ENCODE data around the gene TAF5.
"Not testable (repeated sequence)": the region's sequence is repeated elsewhere in the genome, so short reads cannot be mapped to it uniquely, and the experiment has no call there.

The TAF5 gene

GRCh38 chr10:103350517-103351260 lies 17.1 kb upstream of the TAF5 start, which contains the start of gene PCGF6:
TSS of gene PCGF6 (minus strand) at chr10:103351140. CDS start at chr10:103351066, 74 bp downstream.
- peaks cover 21% of the 10 kb centered on the region for H3K4me1 ChIP-seq (ENCODE audit: insufficient read depth, low read length, severe bottlenecking)
- H3K9ac ChIP-seq (ENCODE audit: low read length) = peak within 1 kb of the TSS; percentile 92
- peak within 1 kb of the TSS; percentile 91 for H3K4me3 ChIP-seq (ENCODE audit: low read depth, low read length, poor library complexity, severe bottlenecking)
- H3K9me2 ChIP-seq (ENCODE audit: low read depth, low read length) = no peaks in the 10 kb centered on the region
- H3F3A ChIP-seq (ENCODE audit: insufficient read depth, low read length) = 0 out of 2 replicates have a peak, but pooled peaks cover 2% of the 10 kb centered on the region
- H3K4me2 ChIP-seq (ENCODE audit: low read length) = peak within 1 kb of the TSS; percentile 84
- no peak for TF ChIP-seq CTCF (IDR thresholded peaks at IDR 0.05; ENCODE audit: low read length)
- no peak for TF ChIP-seq EZH2 (IDR thresholded peaks at IDR 0.05; ENCODE audit: borderline replicate concordance, low read length)
- H4K20me1 ChIP-seq (ENCODE audit: insufficient read depth, low read length) = no peaks in the 10 kb centered on the region
- H3K9me3 ChIP-seq (ENCODE audit: low read length) = no peaks in the 10 kb centered on the region
- peaks cover 8% of the 10 kb centered on the region for H3K79me2 ChIP-seq (ENCODE audit: insufficient read depth, low read length)
- H3K27me3 ChIP-seq (ENCODE audit: insufficient read depth, low read length) = no peaks in the 10 kb centered on the region
- H3K27ac ChIP-seq (ENCODE audit: low read depth, low read length, poor library complexity, severe bottlenecking) = peak within 1 kb of the TSS; percentile 33
- H3K36me3 ChIP-seq (ENCODE audit: insufficient read depth, low read length) = peaks cover 29% of the 10 kb centered on the region
- H2AFZ ChIP-seq (ENCODE audit: low read length) = peak within 1 kb of the TSS; percentile 98

- H3K27ac ChIP-seq (ENCODE audit: low read depth, low read length, poor library complexity, severe bottlenecking) = no peak overlapping the region
- H3K4me3 ChIP-seq (ENCODE audit: low read depth, low read length, poor library complexity, severe bottlenecking) = no peak overlapping the region
- 0 out of 2 replicates have a peak, but pooled peaks cover 2% of the 10 kb centered on the region for H3F3A ChIP-seq (ENCODE audit: insufficient read depth, low read length)
- H2AFZ ChIP-seq (ENCODE audit: low read length) = no peak overlapping the region
- H3K79me2 ChIP-seq (ENCODE audit: insufficient read depth, low read length) = peaks cover 8% of the 10 kb centered on the region
- no peak overlapping the region for H3K9ac ChIP-seq (ENCODE audit: low read length)
- no peaks in the 10 kb centered on the region for H3K9me3 ChIP-seq (ENCODE audit: low read length)
- no peaks in the 10 kb centered on the region for H3K27me3 ChIP-seq (ENCODE audit: insufficient read depth, low read length)
- no peaks in the 10 kb centered on the region for H4K20me1 ChIP-seq (ENCODE audit: insufficient read depth, low read length)
- no peak overlapping the region for H3K4me2 ChIP-seq (ENCODE audit: low read length)
- TF ChIP-seq EZH2 (IDR thresholded peaks at IDR 0.05; ENCODE audit: borderline replicate concordance, low read length) = no peak
- TF ChIP-seq CTCF (IDR thresholded peaks at IDR 0.05; ENCODE audit: low read length) = peak; percentile 7; the same call in 1 of the 2 replicates
- H3K36me3 ChIP-seq (ENCODE audit: insufficient read depth, low read length) = peaks cover 9% of the 10 kb centered on the region; the same call in 1 of the 2 replicates
- peaks cover 21% of the 10 kb centered on the region for H3K4me1 ChIP-seq (ENCODE audit: insufficient read depth, low read length, severe bottlenecking)
- H3K9me2 ChIP-seq (ENCODE audit: low read depth, low read length) = no peaks in the 10 kb centered on the region
These were observed 14.5 kb upstream of the TAF5 start for GRCh38 chr10:103353281-103353680.

- H3K4me2 ChIP-seq (ENCODE audit: low read length); H3K79me2 ChIP-seq (ENCODE audit: insufficient read depth, low read length); H3K27me3 ChIP-seq (ENCODE audit: insufficient read depth, low read length); H3K4me3 ChIP-seq (ENCODE audit: low read depth, low read length, poor library complexity, severe bottlenecking); H3K27ac ChIP-seq (ENCODE audit: low read depth, low read length, poor library complexity, severe bottlenecking); H3K9ac ChIP-seq (ENCODE audit: low read length); H2AFZ ChIP-seq (ENCODE audit: low read length); H4K20me1 ChIP-seq (ENCODE audit: insufficient read depth, low read length); H3K9me3 ChIP-seq (ENCODE audit: low read length); H3K36me3 ChIP-seq (ENCODE audit: insufficient read depth, low read length); H3F3A ChIP-seq (ENCODE audit: insufficient read depth, low read length); H3K9me2 ChIP-seq (ENCODE audit: low read depth, low read length): not testable (repeated sequence)
- peaks cover 13% of the 10 kb centered on the region for H3K4me1 ChIP-seq (ENCODE audit: insufficient read depth, low read length, severe bottlenecking)
These were observed 13.2 kb upstream of the TAF5 start for GRCh38 chr10:103354567-103354966.

All from OCI-LY1 (cell line).